Inferior parietal cortex (tissue), 1 donor: ENCODE data around the gene RAP1GDS1.

ENCODE experiments used
- DNase-seq: peaks from one replicate; pipeline ENCODE4 v3.0.0-alpha.2; 2016; ENCODE audit errors: extremely low spot score

Gene RAP1GDS1

GRCh38 chr4:98260579-98261404, at the start of gene RAP1GDS1:
RAP1GDS1 (plus strand) TSS chr4:98261384; CDS start chr4:98261566, 182 bp downstream.
- peak; percentile 94 for DNase-seq

DNA sequence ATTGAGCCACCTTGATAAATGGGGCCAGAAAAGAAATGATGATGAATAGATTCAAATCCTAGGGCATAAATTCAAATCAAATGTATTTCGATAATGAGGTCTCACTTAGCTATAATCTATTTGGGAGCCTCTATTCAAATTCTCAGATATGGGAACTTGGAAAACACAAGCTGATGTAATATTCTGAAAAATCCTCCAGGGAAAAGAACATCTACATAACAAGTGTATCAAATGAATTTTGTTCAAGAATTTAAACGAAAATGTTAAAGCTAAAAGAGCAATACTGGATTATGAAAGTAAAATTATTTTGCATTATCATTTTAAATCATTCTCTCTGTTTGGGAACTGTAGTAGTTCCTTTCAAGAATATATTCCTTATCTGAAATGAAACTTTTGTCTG, 38.9 kb upstream of the RAP1GDS1 start:
- no peak for DNase-seq

GRCh38 chr4:98226396-98226795, 34.8 kb upstream of the RAP1GDS1 start:
- DNase-seq: no peak

- DNase-seq: no peak
Observed at GRCh38 chr4:98230961-98231360, 30.2 kb upstream of the RAP1GDS1 start.

- DNase-seq: no peak
Observed at GRCh38 chr4:98232202-98232601, 29.0 kb upstream of the RAP1GDS1 start.

DNA sequence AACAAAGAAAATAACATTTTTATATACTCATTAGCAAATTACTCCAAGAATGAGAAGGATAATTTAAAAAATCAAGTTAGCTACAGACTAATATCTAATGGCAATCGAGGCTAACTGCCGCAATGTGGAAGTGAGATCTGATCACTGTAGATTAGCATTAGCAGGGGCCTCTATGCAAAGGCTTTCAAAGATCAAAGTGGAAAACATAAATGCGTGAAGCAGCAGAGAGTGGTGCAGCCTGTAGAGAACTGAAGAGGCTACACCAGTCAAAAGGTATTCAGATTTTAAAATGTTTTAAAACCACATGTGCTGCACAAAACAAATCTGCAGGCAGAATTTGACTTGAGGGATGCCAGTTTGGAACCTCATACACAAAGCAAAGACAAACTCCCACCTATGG, 24.0 kb upstream of the RAP1GDS1 start:
- DNase-seq: no peak

GRCh38 chr4:98242063-98242462, 19.1 kb upstream of the RAP1GDS1 start:
- DNase-seq: no peak

GRCh38 chr4:98242538-98242937, 18.6 kb upstream of the RAP1GDS1 start:
- DNase-seq: no peak

DNA sequence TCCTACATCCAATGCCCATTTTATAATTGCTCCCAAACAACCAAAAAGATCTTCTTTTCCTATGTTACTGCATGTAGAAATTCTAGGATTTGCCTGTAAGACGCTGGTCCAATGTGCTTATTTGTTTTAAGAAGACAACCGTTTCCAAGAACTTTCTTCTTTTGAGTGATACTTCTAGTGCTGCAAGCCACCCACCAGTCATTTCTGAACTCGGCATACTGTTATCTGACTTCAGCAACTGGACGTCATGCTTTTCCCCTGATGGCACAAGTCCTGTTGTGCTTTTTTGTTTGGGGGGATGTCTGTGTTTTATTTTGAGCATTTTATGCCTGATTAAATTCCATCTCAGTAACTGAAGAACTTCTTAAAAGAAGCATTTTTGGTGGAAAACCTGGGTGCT, 16.0 kb upstream of the RAP1GDS1 start:
- no peak for DNase-seq

- no peak for DNase-seq
Observed at GRCh38 chr4:98248934-98249333, 12.2 kb upstream of the RAP1GDS1 start.

GRCh38 chr4:98249831-98250230, 11.4 kb upstream of the RAP1GDS1 start:
- DNase-seq: no peak

- DNase-seq: no peak
Observed at GRCh38 chr4:98253499-98253898, 7.7 kb upstream of the RAP1GDS1 start.

- peak; percentile 42 for DNase-seq
Observed at GRCh38 chr4:98260047-98260578, 1.1 kb upstream of the RAP1GDS1 start.

DNA sequence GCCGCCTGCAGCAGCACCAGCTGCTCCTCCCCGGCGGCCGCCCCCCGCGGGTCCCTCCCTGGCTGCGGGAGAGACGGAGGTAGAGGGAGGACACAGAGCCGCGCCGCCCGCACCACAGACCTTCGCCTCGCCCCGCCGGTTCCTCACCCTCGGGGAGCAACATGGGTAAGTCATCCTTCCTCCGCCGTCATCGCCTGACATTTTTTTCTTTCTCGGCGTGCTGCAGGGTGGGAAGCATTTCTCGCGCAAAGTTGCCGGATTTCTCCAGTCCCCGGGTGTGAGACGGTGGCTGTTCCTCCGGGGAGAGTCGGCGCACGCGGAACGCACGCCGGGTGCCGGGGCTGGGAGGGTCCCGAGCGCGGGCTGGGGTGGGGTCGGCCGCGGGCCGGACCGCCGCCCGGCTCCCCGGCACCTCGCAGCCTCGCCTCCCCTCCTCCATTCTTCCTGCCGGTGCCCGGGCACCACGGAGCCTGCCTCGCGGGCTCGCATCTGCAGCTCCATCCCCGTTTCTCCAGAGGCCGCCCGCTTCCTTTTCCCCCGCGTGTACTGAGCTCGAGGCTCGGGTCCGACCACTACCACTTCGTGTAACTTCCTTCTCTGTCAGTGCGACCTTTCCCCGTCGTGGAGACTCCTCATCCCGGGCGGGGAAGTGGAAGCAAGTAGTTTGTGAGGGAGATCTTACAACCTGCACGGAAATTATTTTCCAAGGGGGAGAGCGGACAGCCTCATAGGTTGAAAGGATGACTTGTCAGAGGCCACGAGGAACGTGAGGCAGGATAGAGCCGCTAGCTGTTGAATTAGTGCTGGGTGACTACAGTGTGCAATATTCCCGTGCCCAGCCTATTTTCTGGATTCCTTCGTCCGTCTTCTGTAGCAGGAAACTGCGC, 464 bp downstream of the RAP1GDS1 start:
- peak; percentile 59 for DNase-seq

DNA sequence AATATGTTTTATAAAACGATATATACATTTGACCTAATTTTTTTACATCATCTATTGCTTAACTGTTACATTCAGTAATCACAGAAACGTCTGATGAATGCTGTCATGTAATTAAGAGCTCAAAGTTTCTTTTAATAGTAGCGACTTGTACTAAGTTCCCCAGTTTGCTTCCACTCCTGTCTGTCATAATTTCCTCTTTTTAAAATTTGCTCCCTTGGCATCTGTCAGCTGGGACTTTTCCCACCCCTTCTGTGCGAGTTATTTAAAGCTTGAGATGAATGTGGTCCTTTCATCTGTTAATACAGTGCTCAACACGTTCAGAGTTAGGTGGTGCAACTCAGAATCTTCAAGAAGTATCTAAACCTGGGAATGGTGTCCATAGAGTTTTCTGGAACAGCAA, 1.2 kb downstream of the RAP1GDS1 start:
- DNase-seq: peak; percentile 40

GRCh38 chr4:98267498-98267897, 6.3 kb downstream of the RAP1GDS1 start:
- no peak for DNase-seq

DNA sequence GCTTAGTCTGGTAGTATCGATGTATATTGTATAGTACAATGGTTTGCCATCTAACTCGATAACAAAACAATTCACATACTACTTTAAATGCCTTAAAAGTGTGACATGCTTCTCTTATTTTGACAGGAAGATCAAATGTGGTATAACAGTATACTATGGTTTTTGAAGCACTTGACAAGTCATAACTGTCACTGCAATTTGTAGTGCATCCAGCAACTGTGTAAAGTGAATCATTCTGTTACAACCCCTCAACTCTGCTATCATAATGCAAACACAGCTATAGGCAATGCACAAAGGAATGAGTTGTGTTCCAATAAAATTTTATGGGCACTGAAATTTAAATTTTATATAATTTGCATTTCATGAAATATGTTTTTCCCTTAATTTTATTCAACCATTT, 14.0 kb downstream of the RAP1GDS1 start:
- no peak for DNase-seq

- no peak for DNase-seq
Observed at GRCh38 chr4:98283219-98284189, 22.3 kb downstream of the RAP1GDS1 start.

DNA sequence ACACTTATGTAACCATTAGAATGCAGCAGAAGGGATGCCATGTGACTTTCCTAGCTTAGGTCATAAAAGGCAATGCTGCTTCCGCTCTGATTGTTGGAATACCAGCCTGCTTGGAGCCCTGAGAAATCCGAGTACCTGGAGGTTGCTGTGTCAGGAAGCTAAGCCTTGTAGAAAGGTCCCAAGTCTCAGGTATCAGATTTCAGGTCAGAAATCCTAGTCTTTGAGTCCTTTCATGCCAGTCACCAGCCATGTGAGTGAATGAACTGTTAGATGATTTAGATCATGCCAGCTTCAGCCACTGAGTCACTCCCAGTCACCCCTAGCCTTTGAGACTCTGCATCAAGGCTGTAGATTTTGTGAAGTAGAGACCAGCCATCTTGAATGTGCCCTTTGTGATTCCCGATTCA, 23.5 kb downstream of the RAP1GDS1 start:
- DNase-seq: no peak

GRCh38 chr4:98285676-98286075, 24.5 kb downstream of the RAP1GDS1 start:
- DNase-seq: no peak

- DNase-seq: no peak
Observed at GRCh38 chr4:98287328-98287727, 26.1 kb downstream of the RAP1GDS1 start.
